HepG2 (cell line): Measurements from ENCODE around the gene ALDH1A2. TPM values are rescaled to one million over a fixed set of nuclear protein-coding genes. Genes with fewer than 3 reads are reported as not detected.

Source experiments
- ATAC-seq: fragments of 200-7000 bp; cut with Tn5 transposase; 3 replicates; pipeline ENCODE4 v1.9.1; 2020; ENCODE audit warnings: mild to moderate bottlenecking, moderate library complexity
- BruUV-seq: library from RNA; stranded (reverse); fragments of 400-500 nt; replicated peaks from 2 replicates; lab custom pipeline; 2021; lab: Mats Ljungman, UMichigan
- CTCF ChIA-PET: fragments of 300-600 bp; formaldehyde crosslinking; extraction: SDS; loops from one replicate; lab custom pipeline; 2021; ENCODE audit warnings: low total read pairs, inconsistent platforms, low intra/inter-chr PET ratio; lab: Yijun Ruan, JAX
- POLR2A ChIA-PET: fragments of 350-600 bp; sonication (Branson Sonifier 250); formaldehyde crosslinking; loops from one replicate; lab custom pipeline; 2020; ENCODE audit warnings: antibody characterized with exemption, inconsistent platforms; lab: Yijun Ruan, JAX
- DNase-seq: peaks from one replicate; pipeline ENCODE4 v3.0.0-alpha.2; 2015; ENCODE audit warnings: low spot score
- FAIRE-seq: peaks from 3 replicates; lab custom pipeline; 2011; peaks lifted over from hg19 to GRCh38; lab: Jason Lieb, UNC
- H2AFZ ChIP-seq: one replicate; pipeline ENCODE4 v1.6.1; 2011; ENCODE audit warnings: low read length, inconsistent platforms
- H3K27ac ChIP-seq: fragments of 300-600 bp; 3 replicates; pipeline ENCODE4 v1.8.0; 2011; ENCODE audit warnings: mixed run types, mild to moderate bottlenecking, mixed read lengths, low read length, inconsistent platforms; ENCODE audit not compliant: insufficient read depth; ENCODE audit errors: extremely low read length
- H3K27me3 ChIP-seq, 2 experiments: fragments of 200-600 bp in 1 of 2; 2 replicates in 1 of 2; 3 replicates in 1 of 2; pipeline versions ENCODE4 v1.6.0 to v1.8.0; 2011; ENCODE audit warnings: low read length in 2 of 2, mild to moderate bottlenecking in 2 of 2, moderate library complexity in 2 of 2, inconsistent platforms in 1 of 2; ENCODE audit not compliant: insufficient read depth in 2 of 2, control insufficient read depth in 1 of 2
- H3K36me3 ChIP-seq, 2 experiments: fragments of 200-600 bp in 1 of 2; replicated peaks in 1 of 2; 2 replicates in 1 of 2; 3 replicates in 1 of 2; pipeline versions ENCODE4 v1.5.1 to v1.8.0; 2011; ENCODE audit warnings: low read length in 2 of 2, inconsistent platforms in 1 of 2; ENCODE audit not compliant: insufficient read depth in 2 of 2, control insufficient read depth in 1 of 2
- H3K4me1 ChIP-seq: 2 replicates; pipeline ENCODE4 v1.5.1; 2012; ENCODE audit warnings: low read length, inconsistent platforms; ENCODE audit not compliant: insufficient read depth
- H3K4me2 ChIP-seq: 2 replicates; pipeline ENCODE4 v1.6.0; 2011; ENCODE audit warnings: low read depth, low read length, inconsistent platforms
- H3K4me3 ChIP-seq, 3 experiments: fragments of 200-600 bp in 1 of 3; sonication (generic), shearing (Covaris generic) in 1 of 3; replicated peaks in 1 of 3; 2 replicates each; pipeline ENCODE4 v1.5.1; 2011 to 2016; ENCODE audit warnings: low read length in 3 of 3, inconsistent platforms in 2 of 3, low read depth in 2 of 3, mild to moderate bottlenecking in 2 of 3, control low read depth in 1 of 3, mixed read lengths in 1 of 3; ENCODE audit not compliant: insufficient read depth in 1 of 3
- H3K79me2 ChIP-seq: one replicate; pipeline ENCODE4 v1.6.1; 2011; ENCODE audit warnings: low read length, inconsistent platforms; ENCODE audit not compliant: insufficient read depth
- H3K9ac ChIP-seq: 2 replicates; pipeline ENCODE4 v1.6.0; 2011; ENCODE audit warnings: mild to moderate bottlenecking, low read depth, low read length, inconsistent platforms; ENCODE audit not compliant: insufficient read depth
- H3K9me3 ChIP-seq: 2 replicates; pipeline ENCODE4 v1.5.1; 2012; ENCODE audit warnings: mild to moderate bottlenecking, low read length
- H4K20me1 ChIP-seq: 2 replicates; pipeline ENCODE4 v1.6.0; 2011; ENCODE audit warnings: inconsistent platforms, mild to moderate bottlenecking, low read length, moderate library complexity; ENCODE audit not compliant: insufficient read depth
- ARNT2 ChIP-seq: sonication (generic); formaldehyde crosslinking; IDR thresholded peaks from 2 replicates; pipeline ENCODE4 v1.8.0; 2022; ENCODE audit warnings: mild to moderate bottlenecking, low read depth, missing genetic modification reagents, moderate library complexity
- ATF7-NPFF ChIP-seq: sonication (generic); formaldehyde crosslinking; IDR thresholded peaks from 2 replicates; pipeline ENCODE4 v1.8.1; 2023; ENCODE audit warnings: mild to moderate bottlenecking, low read depth, missing genetic modification reagents, moderate library complexity
- CREBL2 ChIP-seq: sonication (generic); formaldehyde crosslinking; IDR thresholded peaks from 2 replicates; pipeline ENCODE4 v1.8.1; 2023; ENCODE audit warnings: missing genetic modification reagents, mild to moderate bottlenecking, borderline replicate concordance
- HOXA3 ChIP-seq: sonication (generic); formaldehyde crosslinking; IDR thresholded peaks from 2 replicates; pipeline ENCODE4 v1.5.0; 2020; ENCODE audit warnings: missing genetic modification reagents
- MYNN ChIP-seq: sonication (generic); formaldehyde crosslinking; IDR thresholded peaks from 2 replicates; pipeline ENCODE4 v1.4.0; 2020; ENCODE audit warnings: mild to moderate bottlenecking, low read depth, missing genetic modification reagents
- SP2 ChIP-seq: sonication (generic); formaldehyde crosslinking; IDR thresholded peaks from 2 replicates; pipeline ENCODE4 v1.5.1; 2020; ENCODE audit warnings: mild to moderate bottlenecking, missing genetic modification reagents
- STAT5B ChIP-seq: sonication (generic); formaldehyde crosslinking; IDR thresholded peaks from 2 replicates; pipeline ENCODE4 v1.4.0; 2020; ENCODE audit warnings: missing genetic modification reagents
- ZBTB7B ChIP-seq: sonication (generic); formaldehyde crosslinking; IDR thresholded peaks from 2 replicates; pipeline ENCODE4 v1.4.0; 2020; ENCODE audit warnings: missing genetic modification reagents
- ZFP37 ChIP-seq: sonication (generic); formaldehyde crosslinking; IDR thresholded peaks from 2 replicates; pipeline ENCODE4 v1.4.0; 2020; ENCODE audit warnings: missing genetic modification reagents, borderline replicate concordance
- WGBS: methylation state at CpG from one replicate; pipeline ENCODE4 v1.1.6; 2017; ENCODE audit warnings: low lambda C conversion rate; 5-methylcytosine and 5-hydroxymethylcytosine counted together
- in situ Hi-C: cut with HindIII; loops from 2 replicates; pipeline ENCODE4 v1.10.0; 2017; ENCODE audit warnings: low pct_unique_long_range_greater_than_20kb; ENCODE audit not compliant: extremely low pct_ligation_motif_present
- intact Hi-C: fragments of 100-400 bp; cut with micrococcal nuclease; formaldehyde crosslinking; loops from one replicate; pipeline ENCODE4 v1.10.0; 2022; ENCODE audit not compliant: unreplicated experiment
- polyA plus RNA-seq, 8 experiments: library from polyadenylated mRNA; depleted of rRNA in 3 of 8; stranded (reverse) in 7 of 8; unstranded in 1 of 8; fragments of >200 nt; fragmentation: Illumina TruSeq in 4 of 8; extraction: Trizol in 4 of 8; gene quantifications; 2 replicates each; pipeline versions ENCODE4 v1.2.1 to v1.2.3, GENCODE V29; 2011 to 2016; ENCODE audit warnings: low read depth in 4 of 8, missing spikeins in 1 of 8, mixed read lengths in 1 of 8; ENCODE audit not compliant: insufficient read depth in 1 of 8
- total RNA-seq, 5 experiments: library from RNA; depleted of rRNA; stranded (reverse); fragments of >200 nt; fragmentation: Illumina TruSeq; extraction: Trizol; gene quantifications; 2 replicates each; pipeline ENCODE4 v1.2.3, GENCODE V29; 2016; ENCODE audit warnings: low read depth in 1 of 5
- TF ChIP-seq, protein P1 (sequence below): sonication (generic); formaldehyde crosslinking; conservative IDR thresholded peaks from 2 replicates; pipeline ENCODE4 v1.8.0; 2022; ENCODE audit warnings: mild to moderate bottlenecking, moderate library complexity, missing genetic modification reagents
- TF ChIP-seq, protein P2 (sequence below): IDR thresholded peaks from 2 replicates; pipeline ENCODE4 v1.6.1; 2016; ENCODE audit warnings: missing compliant biosample characterization, missing genetic modification reagents, borderline replicate concordance

Gene ALDH1A2
- total and polyA plus RNA-seq, 2 of the 13 experiments (the other 11 are each of a cell fraction or from before 2014, with no cell fraction given), result 0.64 to 0.90 TPM

- Histone ChIP-seq H3K4me2 (no peak overlapping the region), H4K20me1 (no peaks in the 10 kb centered on the region), H2AFZ (no peak overlapping the region), H3K27ac (no peak overlapping the region), H3K36me3 (no peaks in the 10 kb centered on the region), H3K4me1 (no peaks in the 10 kb centered on the region), H3K9me3 (no peaks in the 10 kb centered on the region), H3K27me3 (peaks cover 4 to 26% of the 10 kb centered on the region in 2 experiments), H3K79me2 (no peaks in the 10 kb centered on the region), H3K4me3 (no peak overlapping the region), H3K9ac (no peak overlapping the region)
- in situ Hi-C loops, result no loop called here
- BruUV-seq, result no TSS peak
- DNase-seq (no peak), FAIRE-seq (no peak), ATAC-seq (no peak)
- CTCF ChIA-PET, result no interaction called here
- 0% methylated on average over 4 of the region's 4 CpGs for WGBS
- POLR2A ChIA-PET, result no interaction called here
- intact Hi-C loops, result no loop called here
- TF ChIP-seq ARNT2 (CRISPR knock-in tag) (no peak), CREBL2 (CRISPR knock-in tag) (no peak), STAT5B (CRISPR knock-in tag) (no peak), SP2 (no peak), ZBTB7B (CRISPR knock-in tag) (no peak), MYNN (CRISPR knock-in tag) (no peak), HOXA3 (CRISPR knock-in tag) (no peak), ATF7-NPFF (CRISPR knock-in tag) (no peak), ZFP37 (no peak)
- TF ChIP-seq, protein P1, sequence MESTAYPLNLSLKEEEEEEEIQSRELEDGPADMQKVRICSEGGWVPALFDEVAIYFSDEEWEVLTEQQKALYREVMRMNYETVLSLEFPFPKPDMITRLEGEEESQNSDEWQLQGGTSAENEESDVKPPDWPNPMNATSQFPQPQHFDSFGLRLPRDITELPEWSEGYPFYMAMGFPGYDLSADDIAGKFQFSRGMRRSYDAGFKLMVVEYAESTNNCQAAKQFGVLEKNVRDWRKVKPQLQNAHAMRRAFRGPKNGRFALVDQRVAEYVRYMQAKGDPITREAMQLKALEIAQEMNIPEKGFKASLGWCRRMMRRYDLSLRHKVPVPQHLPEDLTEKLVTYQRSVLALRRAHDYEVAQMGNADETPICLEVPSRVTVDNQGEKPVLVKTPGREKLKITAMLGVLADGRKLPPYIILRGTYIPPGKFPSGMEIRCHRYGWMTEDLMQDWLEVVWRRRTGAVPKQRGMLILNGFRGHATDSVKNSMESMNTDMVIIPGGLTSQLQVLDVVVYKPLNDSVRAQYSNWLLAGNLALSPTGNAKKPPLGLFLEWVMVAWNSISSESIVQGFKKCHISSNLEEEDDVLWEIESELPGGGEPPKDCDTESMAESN (CRISPR knock-in tag), result no peak
- TF ChIP-seq, protein P2, sequence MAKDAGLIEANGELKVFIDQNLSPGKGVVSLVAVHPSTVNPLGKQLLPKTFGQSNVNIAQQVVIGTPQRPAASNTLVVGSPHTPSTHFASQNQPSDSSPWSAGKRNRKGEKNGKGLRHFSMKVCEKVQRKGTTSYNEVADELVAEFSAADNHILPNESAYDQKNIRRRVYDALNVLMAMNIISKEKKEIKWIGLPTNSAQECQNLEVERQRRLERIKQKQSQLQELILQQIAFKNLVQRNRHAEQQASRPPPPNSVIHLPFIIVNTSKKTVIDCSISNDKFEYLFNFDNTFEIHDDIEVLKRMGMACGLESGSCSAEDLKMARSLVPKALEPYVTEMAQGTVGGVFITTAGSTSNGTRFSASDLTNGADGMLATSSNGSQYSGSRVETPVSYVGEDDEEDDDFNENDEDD (CRISPR knock-in tag), result no peak
Measured at GRCh38 chr15:57947282-57947681, 118.2 kb downstream of the ALDH1A2 start.
